ENCODE data around the gene MYH11. TPM values are rescaled to one million over a fixed set of nuclear protein-coding genes. Genes with fewer than 3 reads are reported as not detected.
A peak's percentile ranks its signal among the peaks of the same experiment; 100 is the strongest.

Gene MYH11
- polyA plus RNA-seq, 4 donors, result 8.3 to 18.4 (median 10.6) TPM

GRCh38 chr16:15780805-15781204 lies 76.0 kb downstream of the MYH11 start:
- no peak for DNase-seq (ENCODE audit: low read depth in 4 of 4, low spot score in 2 of 4)

DNA sequence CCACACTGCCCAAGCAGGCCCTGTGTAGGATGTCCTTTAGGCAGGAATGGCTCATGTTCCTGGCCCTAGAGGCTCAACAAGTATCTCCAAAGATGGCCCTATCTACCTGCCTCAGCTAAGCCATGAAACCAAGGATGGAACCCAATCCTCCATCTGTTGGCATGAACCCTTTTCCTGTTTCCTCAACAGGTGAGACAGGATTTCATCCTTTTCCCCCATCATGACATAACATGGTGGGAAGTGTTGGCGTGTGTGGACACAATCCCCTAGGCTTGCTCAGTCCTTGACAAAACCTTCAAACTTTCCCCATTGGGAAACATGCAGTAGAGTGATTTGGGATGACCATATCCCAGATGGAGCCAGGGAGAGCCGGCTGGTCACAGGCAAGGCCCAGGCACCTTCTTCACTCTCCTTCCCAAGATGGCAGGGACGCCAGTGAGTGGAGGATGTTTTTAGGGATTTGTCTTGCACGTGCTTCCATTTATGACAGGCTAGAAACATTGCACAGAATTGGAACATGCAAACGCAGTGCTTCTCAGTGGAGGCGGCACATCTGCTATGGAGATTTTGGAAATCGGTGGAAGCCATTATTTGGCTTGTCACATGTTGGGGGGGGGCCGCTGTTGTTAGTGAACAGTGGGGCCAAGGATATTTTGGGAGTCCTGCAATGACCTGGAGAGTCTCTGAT lies 77.0 kb downstream of the MYH11 start:
- DNase-seq (ENCODE audit: low read depth in 4 of 4, low spot score in 2 of 4), result no peak

DNA sequence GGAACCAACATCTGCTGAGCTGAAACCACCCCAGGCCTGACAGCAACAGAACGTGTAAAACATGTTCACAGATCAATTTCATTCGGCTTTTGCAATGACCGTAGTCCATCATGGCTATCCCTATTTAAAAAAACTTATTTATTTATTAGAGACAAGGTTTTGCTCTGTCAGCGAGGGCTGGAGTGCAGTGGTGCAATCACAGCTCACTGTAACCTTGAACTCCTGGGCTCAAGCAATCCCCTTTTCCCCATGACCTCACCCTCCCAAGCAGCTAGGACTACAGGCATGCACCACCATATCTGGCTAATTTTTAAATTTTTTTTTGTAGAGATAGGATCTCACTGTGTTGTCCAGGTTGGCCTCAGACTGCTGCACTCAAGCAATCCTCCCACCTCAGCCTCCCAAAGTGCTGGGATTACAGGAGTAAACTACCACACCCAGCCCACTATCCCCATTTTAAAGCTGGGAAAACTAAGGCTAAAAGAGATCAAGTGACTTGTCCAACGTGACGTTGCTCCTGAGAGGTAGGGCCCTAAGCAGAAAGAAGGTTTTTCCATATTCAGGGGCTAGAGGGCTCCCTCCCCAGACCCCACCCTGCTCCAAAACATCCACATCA lies 77.7 kb downstream of the MYH11 start:
- DNase-seq (ENCODE audit: low read depth in 4 of 4, low spot score in 2 of 4), result no peak

GRCh38 chr16:15778204-15778743 lies 78.6 kb downstream of the MYH11 start:
- no peak for DNase-seq (ENCODE audit: low read depth in 4 of 4, low spot score in 2 of 4)

DNA sequence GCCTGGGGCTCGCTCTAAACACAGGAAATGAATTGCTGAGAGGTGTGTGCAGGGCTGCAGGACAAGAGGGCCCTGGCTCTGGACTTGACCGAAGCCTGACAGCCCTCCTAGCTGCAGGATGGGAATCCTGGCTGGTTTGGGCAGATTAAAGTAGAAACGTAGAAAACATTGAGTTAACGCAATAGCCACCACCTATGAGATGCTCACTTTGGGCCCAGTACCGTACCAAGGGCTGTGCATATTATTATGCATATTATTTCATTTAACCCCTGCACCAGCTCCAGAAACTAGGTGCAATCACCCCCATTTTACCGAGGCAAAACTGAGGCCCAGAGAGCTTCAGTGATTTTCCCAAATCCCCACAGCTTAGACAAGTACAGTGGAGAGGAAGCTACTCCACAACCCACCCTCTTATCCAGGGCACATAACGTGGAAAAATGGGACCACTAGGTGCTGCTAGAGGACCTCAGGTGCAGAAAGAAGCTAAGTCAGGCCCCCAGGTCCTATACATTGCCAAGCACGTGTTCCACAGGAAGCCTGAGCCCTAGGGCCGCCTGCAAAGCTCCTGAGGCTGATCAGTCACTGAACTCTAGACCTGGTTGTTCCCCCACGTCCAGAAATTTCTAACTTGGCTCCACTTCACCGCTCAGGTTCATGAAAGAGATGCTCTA lies 79.2 kb downstream of the MYH11 start:
- DNase-seq (ENCODE audit: low read depth in 4 of 4, low spot score in 2 of 4), result no peak

- no peak for DNase-seq (ENCODE audit: low read depth in 4 of 4, low spot score in 2 of 4)
Observed at GRCh38 chr16:15776572-15776971, 80.3 kb downstream of the MYH11 start.

DNA sequence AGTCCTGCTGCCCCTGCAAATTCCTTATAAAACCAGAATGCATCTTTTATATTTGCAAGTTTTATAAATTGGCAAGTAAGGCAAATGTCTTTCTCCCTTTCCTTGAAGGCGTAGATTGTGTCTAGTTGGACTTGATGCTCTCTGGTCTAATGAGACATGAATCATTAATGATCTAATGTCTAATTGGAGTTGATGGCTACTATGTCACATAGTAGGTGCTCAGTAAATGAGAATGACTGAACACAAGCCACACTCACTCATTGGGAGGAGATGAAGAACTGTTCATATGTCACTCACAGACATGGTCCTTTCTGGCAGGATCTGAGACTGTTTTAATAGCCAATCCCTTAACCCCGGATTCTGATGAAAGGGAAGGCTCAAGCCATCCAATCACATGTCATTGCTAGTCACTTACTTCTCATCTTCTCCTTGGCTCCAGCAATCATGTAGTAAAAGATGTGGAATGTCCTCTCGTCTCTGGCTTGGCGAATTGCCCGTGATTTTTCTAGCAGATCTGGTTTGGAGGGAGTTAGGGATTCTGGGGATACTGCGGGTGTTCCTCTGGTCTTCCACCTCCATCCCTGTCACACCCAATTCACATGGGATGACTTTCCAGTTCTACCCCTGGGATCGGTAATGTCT lies 81.0 kb downstream of the MYH11 start:
- no peak for DNase-seq (ENCODE audit: low read depth in 4 of 4, low spot score in 2 of 4)

- DNase-seq (ENCODE audit: low read depth in 4 of 4, low spot score in 2 of 4), result no peak
Observed at GRCh38 chr16:15775209-15775608, 81.6 kb downstream of the MYH11 start.

DNA sequence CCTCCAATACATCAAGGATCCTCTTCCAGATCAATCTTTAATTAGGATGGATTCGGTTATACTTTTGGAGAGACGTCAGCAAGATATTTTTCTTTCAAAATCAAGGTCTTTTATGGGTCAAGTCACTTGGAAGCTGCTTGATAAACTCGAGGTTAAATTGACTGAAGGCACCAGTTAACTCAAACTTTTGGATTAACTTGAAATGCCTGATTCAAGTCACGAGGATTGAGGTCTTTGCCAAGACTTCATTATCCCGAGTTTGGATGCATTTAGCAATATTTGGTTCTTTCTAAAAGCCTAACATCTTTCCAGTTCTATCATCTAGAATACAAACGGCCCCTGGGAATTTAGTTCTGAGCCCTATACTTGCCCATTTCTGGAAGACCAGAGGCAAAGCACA lies 82.9 kb downstream of the MYH11 start:
- DNase-seq (ENCODE audit: low read depth in 4 of 4, low spot score in 2 of 4), result no peak

- no peak for DNase-seq (ENCODE audit: low read depth in 4 of 4, low spot score in 2 of 4)
Observed at GRCh38 chr16:15772579-15773293, 84.1 kb downstream of the MYH11 start.

GRCh38 chr16:15771694-15772093 lies 85.1 kb downstream of the MYH11 start:
- DNase-seq (ENCODE audit: low read depth in 4 of 4, low spot score in 2 of 4), result no peak

DNA sequence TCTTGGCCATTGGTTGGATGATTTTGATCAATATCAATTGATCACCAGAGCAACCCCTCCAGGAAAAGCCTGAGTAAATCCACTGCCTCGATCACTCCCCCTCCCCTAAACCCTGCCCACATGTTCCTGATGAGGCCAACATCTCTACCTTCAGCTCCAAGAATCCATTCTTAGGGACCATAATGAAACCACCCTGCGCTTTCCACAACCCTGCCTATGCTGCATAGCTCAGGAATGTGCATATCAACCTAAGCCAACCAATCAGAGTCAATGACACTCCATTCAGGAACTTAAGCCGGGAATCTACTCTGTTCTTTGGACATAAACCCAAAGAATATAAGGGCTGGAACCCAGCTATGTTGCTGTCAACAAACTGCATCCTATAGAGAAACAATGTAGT lies 86.3 kb downstream of the MYH11 start:
- DNase-seq (ENCODE audit: low read depth in 4 of 4, low spot score in 2 of 4), result no peak

- DNase-seq (ENCODE audit: low read depth in 4 of 4, low spot score in 2 of 4), result no peak
Observed at GRCh38 chr16:15770107-15770506, 86.7 kb downstream of the MYH11 start.

GRCh38 chr16:15769239-15769638 lies 87.6 kb downstream of the MYH11 start:
- no peak for DNase-seq (ENCODE audit: low read depth in 4 of 4, low spot score in 2 of 4)

GRCh38 chr16:15768201-15768600 lies 88.6 kb downstream of the MYH11 start:
- DNase-seq (ENCODE audit: low read depth in 4 of 4, low spot score in 2 of 4), result no peak

DNA sequence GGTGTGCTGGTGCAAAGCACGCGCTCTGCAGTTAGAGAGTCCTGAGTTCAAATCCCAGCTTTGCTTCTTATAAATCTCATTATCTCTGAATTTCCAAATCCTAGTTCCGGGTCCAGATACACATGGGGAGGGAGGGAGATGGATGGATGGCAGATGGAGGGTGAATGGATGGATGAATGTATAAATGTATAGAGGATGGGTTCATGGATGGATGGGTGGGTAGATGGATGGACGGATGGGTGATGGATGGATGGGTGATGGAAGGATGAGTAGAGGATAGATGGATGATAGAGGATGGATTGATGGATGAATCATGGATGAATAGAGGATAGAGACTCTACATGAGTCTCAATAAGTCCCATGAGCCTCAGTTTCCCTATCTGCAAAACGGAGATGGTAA lies 89.9 kb downstream of the MYH11 start:
- DNase-seq (ENCODE audit: low read depth in 4 of 4, low spot score in 2 of 4), result no peak

DNA sequence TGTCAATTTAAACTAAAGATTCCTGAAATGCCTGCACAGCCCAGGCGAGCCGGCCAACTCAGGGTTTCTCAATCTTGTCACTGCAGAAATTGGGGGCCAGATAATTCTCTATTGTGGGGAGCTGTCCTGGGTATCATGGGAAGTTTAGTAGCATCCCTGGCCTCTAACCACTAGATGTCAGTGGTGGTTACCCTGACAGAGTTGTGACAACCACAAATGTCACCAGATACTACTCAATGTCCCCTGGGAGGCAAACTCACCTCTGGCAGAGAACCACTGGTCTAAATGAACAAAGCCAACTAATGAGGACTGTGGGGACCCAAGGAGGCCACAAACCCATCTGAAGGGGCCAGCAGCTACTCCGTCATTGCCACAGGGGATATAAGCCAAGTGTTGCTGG lies 90.9 kb downstream of the MYH11 start:
- DNase-seq (ENCODE audit: low read depth in 4 of 4, low spot score in 2 of 4), result peak in 1 of 4 donors; percentile 37

- no peak for DNase-seq (ENCODE audit: low read depth in 4 of 4, low spot score in 2 of 4)
Observed at GRCh38 chr16:15765116-15765515, 91.7 kb downstream of the MYH11 start.

GRCh38 chr16:15764112-15764511 lies 92.7 kb downstream of the MYH11 start:
- DNase-seq (ENCODE audit: low read depth in 4 of 4, low spot score in 2 of 4), result no peak

GRCh38 chr16:15760129-15760528 lies 96.7 kb downstream of the MYH11 start:
- DNase-seq (ENCODE audit: low read depth in 4 of 4, low spot score in 2 of 4), result no peak

DNA sequence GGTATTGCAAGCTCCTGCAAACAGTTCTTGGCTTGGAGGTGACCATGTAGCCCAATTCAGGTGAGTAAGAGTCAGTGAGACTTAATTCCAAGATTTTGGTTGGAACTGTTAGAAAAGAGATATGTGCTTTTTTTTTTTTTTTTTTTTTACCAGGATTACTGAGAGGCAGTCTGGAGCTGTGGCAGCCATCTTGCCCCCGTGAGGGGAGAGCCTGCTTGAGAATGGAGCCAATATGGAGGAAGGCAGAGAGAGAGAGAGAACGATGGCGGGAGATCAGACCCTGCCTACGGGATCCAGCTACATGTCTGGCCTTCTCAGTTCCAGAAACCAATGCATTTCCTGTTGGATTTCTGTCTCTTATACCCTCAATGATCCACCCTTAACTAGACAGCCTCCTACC lies 97.8 kb downstream of the MYH11 start:
- no peak for DNase-seq (ENCODE audit: low read depth in 4 of 4, low spot score in 2 of 4)
